ENCODE data around the gene TTC34.
"Not testable (repeated sequence)": the region's sequence is repeated elsewhere in the genome, so short reads cannot be mapped to it uniquely, and the experiment has no call there.

TTC34 gene

DNA sequence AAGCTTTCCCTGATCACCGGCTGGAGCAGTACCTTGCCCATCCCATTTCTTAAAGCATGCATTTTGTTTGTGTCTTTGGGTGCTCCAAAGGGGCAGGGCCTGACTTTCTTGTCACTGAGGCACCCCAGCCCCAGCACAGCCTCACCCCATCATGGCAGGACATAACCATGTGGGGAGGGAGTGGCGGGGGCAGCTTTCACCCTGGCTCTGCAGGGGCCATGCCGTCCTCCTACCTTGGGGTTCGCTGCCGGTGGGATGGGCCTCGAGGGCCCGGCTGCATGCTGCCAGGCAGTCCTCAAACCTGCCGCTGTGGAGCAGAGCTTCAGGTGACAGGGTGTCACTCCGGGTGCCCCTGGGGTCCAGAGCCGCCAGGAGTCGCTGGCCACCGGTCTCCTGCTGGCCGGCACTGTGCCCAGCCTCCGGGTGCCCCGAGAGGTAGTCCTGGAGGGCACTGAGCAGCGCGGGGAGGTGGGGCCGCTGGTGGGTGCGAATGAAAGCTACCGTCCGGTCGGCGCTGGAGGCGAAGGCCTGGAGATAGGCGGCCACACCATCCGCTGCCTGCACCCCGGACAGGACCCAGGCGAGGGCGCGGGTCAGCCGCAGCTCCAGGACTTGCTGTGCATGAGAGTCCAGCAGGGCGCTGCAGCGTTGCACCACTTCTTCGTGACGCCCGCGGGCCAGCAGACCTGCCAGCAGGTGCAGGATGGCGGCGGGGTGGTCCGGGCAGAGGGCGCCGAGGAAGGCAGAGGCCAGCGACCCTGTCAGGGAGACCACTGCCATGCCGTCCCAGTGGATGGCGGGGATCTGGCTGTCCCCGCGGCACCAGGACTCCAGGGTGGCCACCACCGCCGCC, 1.5 kb downstream of the TTC34 start:
- Histone ChIP-seq H3K9me3 (ENCODE audit: control insufficient read depth, low read length) (no peaks in the 10 kb centered on the region), H3K27me3 (ENCODE audit: control insufficient read depth, insufficient read depth, low read length) (peaks cover 4% of the 10 kb centered on the region), H3K36me3 (ENCODE audit: control insufficient read depth, insufficient read depth, low read length) (no peaks in the 10 kb centered on the region), H3K9ac (ENCODE audit: low read length) (no peak overlapping the region), H3K4me1 (ENCODE audit: control insufficient read depth, insufficient read depth, low read length) (no peaks in the 10 kb centered on the region), H3K4me3 (ENCODE audit: low read length) (no peak overlapping the region)

DNA sequence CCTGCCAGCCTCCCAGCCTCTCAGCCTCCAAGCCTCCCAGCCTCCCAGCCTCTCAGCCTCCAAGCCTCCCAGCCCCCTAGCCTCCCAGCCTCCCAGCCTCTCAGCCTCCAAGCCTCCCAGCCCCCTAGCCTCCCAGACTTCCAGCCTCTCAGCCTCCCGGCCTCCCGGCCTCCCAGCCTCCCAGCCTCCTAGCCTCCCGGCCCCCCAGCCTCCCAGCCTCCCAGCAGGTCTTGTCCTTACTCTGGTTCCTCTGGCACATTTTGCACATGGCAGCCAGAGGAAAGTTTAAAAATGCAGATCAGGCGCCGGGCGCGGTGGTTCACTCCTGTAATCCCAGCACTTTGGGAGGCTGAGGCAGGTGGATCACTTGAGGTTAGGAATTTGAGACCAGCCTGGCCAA, 2.5 kb downstream of the TTC34 start:
- not testable (repeated sequence) for H3K27me3 ChIP-seq (ENCODE audit: control insufficient read depth, insufficient read depth, low read length); H3K36me3 ChIP-seq (ENCODE audit: control insufficient read depth, insufficient read depth, low read length); H3K9me3 ChIP-seq (ENCODE audit: control insufficient read depth, low read length); H3K9ac ChIP-seq (ENCODE audit: low read length); H3K4me3 ChIP-seq (ENCODE audit: low read length); H3K4me1 ChIP-seq (ENCODE audit: control insufficient read depth, insufficient read depth, low read length)

DNA sequence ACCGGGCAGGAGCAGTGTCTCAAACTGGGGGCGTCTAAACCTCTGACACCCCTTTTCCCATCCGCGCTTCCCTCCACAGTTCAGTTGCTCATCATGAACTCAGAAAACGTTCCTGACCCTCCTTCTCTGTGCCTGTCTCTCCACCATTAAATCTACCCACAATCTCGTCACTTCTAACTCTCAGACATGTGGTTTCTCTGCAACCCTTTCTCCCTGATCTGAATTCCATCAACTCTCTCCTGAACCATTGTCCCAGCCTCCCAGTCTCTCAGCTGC, 3.8 kb downstream of the TTC34 start:
- Histone ChIP-seq H3K4me3 (ENCODE audit: low read length) (no peak overlapping the region), H3K36me3 (ENCODE audit: control insufficient read depth, insufficient read depth, low read length) (no peaks in the 10 kb centered on the region), H3K27me3 (ENCODE audit: control insufficient read depth, insufficient read depth, low read length) (peaks cover 3% of the 10 kb centered on the region), H3K4me1 (ENCODE audit: control insufficient read depth, insufficient read depth, low read length) (no peaks in the 10 kb centered on the region), H3K9me3 (ENCODE audit: control insufficient read depth, low read length) (no peaks in the 10 kb centered on the region), H3K9ac (ENCODE audit: low read length) (no peak overlapping the region)

DNA sequence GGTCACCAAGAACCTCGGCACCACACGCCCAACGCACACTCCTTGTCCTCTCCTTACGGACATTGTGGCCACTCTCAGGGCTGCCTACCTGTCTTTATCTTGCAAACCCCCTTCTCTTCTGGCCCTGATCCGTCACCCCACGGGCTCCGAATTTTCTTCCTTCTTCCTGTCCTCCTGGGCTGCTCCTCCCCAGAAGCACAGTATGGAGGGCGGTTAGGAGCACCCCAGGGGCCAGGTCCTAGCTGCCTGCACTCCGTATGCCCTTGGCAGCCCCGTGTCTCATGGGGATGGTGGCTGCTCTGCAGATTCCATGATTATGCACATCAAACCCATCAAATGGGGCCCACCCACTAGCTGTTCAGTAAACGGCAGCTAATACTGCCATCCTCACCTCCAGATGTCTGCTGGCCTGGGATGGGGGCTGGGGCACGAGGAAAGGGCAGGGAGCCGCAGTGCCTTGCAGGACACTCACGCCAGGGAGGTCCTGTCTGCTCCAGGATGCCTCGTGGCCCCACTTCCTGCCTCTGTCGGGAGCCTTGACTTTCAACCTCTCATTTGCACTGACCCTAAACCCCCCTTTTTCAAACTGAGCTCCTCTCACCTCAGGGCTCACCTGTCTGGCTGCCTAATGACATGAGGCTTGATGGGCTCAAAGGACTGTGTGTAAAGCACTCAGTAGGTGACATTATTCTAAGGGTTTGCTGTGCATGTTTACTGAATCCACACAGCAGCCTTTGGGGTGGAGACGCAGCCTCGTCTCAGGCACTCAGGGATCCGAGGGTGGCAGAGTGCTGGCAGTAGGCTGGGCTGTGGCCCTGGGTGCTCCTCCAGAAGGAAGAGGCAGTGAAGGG, 4.4 kb downstream of the TTC34 start:
- Histone ChIP-seq H3K27me3 (ENCODE audit: control insufficient read depth, insufficient read depth, low read length) (peaks cover 3% of the 10 kb centered on the region), H3K36me3 (ENCODE audit: control insufficient read depth, insufficient read depth, low read length) (no peaks in the 10 kb centered on the region), H3K9me3 (ENCODE audit: control insufficient read depth, low read length) (no peaks in the 10 kb centered on the region), H3K4me1 (ENCODE audit: control insufficient read depth, insufficient read depth, low read length) (no peaks in the 10 kb centered on the region), H3K4me3 (ENCODE audit: low read length) (no peak overlapping the region), H3K9ac (ENCODE audit: low read length) (no peak overlapping the region)

DNA sequence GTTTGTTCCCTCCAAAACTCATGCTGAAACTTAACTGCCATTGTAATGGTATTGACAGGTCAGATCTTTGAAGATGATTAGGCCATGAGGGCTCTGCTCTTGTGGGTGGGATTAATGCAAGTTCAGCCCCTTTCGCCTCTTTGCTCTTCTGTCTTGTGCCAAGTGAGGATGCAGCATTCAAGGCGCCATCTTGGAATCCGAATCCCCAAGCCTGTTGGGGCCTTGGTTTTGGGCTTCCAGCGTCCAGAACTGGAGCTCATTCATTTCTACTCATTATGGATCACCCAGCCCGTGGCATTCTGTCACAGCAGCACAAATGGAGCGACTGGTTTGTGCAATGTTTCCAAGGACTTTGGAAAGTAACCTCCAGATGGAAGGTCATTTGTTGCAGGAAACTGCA, 5.6 kb downstream of the TTC34 start:
- no peak overlapping the region for H3K9ac ChIP-seq (ENCODE audit: low read length)
- no peaks in the 10 kb centered on the region for H3K36me3 ChIP-seq (ENCODE audit: control insufficient read depth, insufficient read depth, low read length)
- no peaks in the 10 kb centered on the region for H3K9me3 ChIP-seq (ENCODE audit: control insufficient read depth, low read length)
- H3K4me3 ChIP-seq (ENCODE audit: low read length) = no peak overlapping the region
- H3K27me3 ChIP-seq (ENCODE audit: control insufficient read depth, insufficient read depth, low read length) = no peaks in the 10 kb centered on the region
- H3K4me1 ChIP-seq (ENCODE audit: control insufficient read depth, insufficient read depth, low read length) = no peaks in the 10 kb centered on the region

DNA sequence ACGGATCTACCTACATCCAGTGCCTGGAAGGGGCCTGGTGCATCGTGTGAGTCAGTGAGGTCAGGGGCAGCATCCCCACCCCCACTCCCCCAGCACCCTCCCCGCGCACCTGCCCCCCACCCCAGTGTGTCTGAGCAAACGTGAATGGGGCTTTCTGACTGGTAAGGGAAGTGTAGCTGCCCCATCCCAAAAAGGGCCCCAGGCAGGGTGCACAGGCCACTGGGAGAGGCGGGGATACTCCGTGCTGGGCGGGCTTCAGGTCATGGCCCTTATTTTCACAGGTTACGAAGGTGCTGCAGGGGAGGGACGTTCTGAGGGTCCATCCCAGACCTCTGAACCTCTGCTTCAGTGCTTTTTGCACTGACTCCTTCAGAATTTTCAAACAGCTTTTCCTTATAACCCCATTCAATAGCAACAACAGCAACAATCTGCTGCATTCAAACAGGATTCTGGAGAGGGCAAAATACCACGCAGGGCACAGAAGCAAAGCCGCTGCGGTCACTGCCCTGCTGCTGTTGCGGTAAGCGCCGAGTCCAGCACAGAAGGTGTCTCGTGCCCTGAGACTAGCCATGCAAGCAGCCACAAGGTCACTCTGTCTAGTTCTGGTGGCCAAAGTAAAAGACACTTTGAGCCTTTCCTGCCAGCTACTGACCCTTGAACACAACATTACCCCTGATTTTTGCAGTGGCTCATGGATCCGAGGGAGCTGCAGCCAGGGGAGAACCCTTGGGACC, 10.3 kb downstream of the TTC34 start:
- Histone ChIP-seq H3K4me3 (ENCODE audit: low read length) (no peak overlapping the region), H3K36me3 (ENCODE audit: control insufficient read depth, insufficient read depth, low read length) (no peaks in the 10 kb centered on the region), H3K9ac (ENCODE audit: low read length) (no peak overlapping the region), H3K4me1 (ENCODE audit: control insufficient read depth, insufficient read depth, low read length) (no peaks in the 10 kb centered on the region), H3K27me3 (ENCODE audit: control insufficient read depth, insufficient read depth, low read length) (peaks cover 42% of the 10 kb centered on the region), H3K9me3 (ENCODE audit: control insufficient read depth, low read length) (no peaks in the 10 kb centered on the region)

DNA sequence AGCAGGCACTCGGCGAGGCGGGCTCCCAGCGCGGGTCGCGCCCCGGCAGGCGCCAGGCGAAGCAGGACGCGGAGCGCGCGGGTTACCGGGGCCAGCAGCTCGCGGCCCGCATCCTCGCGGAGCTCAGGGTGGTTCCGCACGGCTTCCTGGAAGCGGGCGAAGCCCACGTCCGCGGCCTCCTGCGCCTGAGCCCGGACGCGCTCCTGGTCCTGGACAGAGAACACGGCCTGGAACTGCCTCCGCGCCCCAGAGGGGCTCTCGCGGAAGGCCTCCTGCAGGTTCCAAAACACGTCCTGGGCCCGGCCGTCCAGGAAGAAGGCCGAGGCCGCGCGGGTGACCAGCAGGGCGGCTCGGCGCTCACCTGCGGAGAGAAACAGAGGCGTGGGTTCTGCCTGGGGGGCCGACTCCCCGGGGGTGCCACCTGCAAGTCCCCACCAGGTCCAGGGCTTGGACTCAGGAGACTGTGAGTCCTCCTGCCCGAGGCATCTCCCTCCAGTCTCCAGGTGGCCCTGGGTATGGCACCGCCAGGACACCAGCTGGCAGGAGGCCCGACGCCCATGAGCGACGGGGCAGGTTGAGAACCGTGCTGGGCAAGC, 11.4 kb downstream of the TTC34 start:
- H3K36me3 ChIP-seq (ENCODE audit: control insufficient read depth, insufficient read depth, low read length) = no peaks in the 10 kb centered on the region
- no peak overlapping the region for H3K4me3 ChIP-seq (ENCODE audit: low read length)
- H3K9ac ChIP-seq (ENCODE audit: low read length) = no peak overlapping the region
- H3K9me3 ChIP-seq (ENCODE audit: control insufficient read depth, low read length) = no peaks in the 10 kb centered on the region
- H3K4me1 ChIP-seq (ENCODE audit: control insufficient read depth, insufficient read depth, low read length) = no peaks in the 10 kb centered on the region
- peaks cover 43% of the 10 kb centered on the region for H3K27me3 ChIP-seq (ENCODE audit: control insufficient read depth, insufficient read depth, low read length)

DNA sequence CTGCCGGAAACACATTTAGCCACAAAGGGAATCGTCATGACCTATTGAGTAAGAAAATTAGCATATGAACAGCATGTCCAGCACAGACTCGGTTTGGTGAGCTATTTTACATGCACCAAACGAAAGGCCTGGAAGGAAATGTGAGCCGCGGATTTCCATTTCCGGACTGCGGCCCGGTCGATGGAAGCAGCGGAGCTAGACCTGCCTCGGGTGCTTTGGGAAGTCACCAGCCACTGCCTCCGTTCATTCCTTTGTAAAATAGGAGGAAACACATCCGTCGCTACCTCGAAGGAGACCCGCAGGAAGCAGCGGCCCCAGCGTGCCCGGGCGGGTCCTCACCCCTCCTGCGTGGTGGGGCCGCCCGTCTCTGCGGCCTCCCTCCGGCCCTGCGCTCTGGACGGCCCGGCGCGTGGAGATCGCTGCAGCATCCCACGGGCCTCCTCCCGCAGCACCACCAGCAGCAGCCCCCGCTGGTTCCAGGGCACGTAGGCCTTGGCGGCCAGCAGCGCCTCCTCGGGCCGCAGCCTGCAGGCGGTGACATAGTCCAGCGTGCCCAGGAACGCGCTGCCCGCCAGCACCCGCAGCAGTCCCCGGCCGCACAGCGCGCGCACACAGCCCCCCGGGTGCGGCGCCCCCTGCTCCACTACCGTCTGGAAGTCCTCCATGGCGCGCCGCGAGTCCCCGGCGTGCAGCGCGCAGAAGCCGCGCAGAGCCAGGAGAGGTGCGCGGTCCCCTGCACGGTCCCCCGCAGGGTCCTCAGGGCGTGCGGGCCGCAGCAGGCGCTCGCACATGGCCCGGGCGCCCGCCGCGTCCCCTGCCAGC, 12.1 kb downstream of the TTC34 start:
- no peak overlapping the region for H3K4me3 ChIP-seq (ENCODE audit: low read length)
- peaks cover 43% of the 10 kb centered on the region for H3K27me3 ChIP-seq (ENCODE audit: control insufficient read depth, insufficient read depth, low read length)
- H3K4me1 ChIP-seq (ENCODE audit: control insufficient read depth, insufficient read depth, low read length) = no peaks in the 10 kb centered on the region

DNA sequence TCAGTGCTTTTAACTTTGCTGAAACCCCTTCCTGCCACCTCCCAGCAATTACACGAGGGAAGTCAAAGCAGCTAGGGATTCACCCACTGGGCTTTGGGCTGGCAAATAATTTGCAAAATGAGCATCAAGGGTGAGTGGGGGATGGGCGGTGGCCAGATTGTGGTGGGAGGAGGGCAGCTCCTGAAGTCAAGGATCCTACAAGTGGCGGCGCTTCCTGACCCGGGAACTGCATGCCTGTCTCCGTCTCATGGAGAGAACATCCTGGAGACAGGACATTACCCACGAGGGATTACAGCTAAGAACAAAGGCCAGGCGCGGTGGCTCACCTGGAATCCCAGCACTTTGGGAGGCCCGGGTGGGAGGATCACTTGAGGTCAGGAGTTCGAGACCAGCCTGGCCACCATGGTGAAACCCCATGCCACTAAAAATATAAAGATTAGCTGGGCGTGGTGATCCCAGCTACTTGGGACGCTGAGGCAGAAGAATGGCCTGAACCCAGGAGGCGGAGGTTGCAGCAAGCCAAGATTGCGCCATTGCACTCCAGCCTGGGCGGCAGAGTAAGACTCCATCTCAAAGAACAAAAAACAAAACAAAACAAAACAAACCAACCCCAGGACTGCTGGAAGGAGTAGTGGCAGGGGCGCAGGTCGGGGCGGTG, 12.9 kb downstream of the TTC34 start:
- H3K27me3 ChIP-seq (ENCODE audit: control insufficient read depth, insufficient read depth, low read length) = peaks cover 43% of the 10 kb centered on the region
- no peaks in the 10 kb centered on the region for H3K9me3 ChIP-seq (ENCODE audit: control insufficient read depth, low read length)
- H3K9ac ChIP-seq (ENCODE audit: low read length) = no peak overlapping the region
- no peaks in the 10 kb centered on the region for H3K36me3 ChIP-seq (ENCODE audit: control insufficient read depth, insufficient read depth, low read length)
- H3K4me1 ChIP-seq (ENCODE audit: control insufficient read depth, insufficient read depth, low read length) = no peaks in the 10 kb centered on the region
- no peak overlapping the region for H3K4me3 ChIP-seq (ENCODE audit: low read length)

More for the DNA sequence above, 12.1 kb downstream of the TTC34 start:
- Histone ChIP-seq H3K36me3 (ENCODE audit: control insufficient read depth, insufficient read depth, low read length) (no peaks in the 10 kb centered on the region), H3K9me3 (ENCODE audit: control insufficient read depth, low read length) (no peaks in the 10 kb centered on the region), H3K9ac (ENCODE audit: low read length) (no peak overlapping the region)

DNA sequence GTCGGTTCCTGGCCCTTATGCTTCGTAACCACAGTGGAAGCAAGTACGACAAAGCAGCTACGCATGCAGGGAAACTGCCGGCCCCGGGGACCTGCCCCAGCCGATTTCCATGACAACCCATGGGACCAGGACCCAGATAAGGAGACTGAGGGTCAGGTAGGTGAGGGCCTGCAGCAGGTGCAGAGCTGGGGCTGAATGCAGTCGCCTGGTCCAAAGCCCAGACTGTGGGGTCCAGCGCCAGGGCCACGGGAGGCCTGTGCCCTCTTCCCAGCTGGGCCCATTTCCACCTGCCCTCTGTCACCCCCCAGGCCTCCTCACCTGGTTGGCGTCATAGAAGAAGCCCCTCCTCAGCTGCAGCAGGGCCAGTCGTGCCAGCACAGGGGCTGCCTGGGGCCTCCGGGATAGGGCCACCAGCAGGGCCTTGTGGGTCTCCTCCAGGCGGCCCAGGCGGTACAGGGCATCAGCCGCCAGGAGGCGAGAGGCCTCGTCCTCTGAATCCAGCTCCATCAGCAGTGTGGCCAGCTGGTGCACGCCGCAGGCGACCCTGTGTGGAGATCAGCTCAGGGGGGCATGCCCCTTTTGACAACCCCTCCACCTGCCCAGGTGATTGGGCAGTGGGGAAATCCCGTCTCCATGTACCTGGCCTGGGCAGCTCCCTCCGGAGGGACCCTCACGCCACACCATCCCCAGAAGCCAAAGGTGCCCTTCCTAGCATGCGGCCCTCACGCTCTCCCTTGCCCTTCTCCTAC, 14.2 kb downstream of the TTC34 start:
- no peak overlapping the region for H3K4me3 ChIP-seq (ENCODE audit: low read length)
- H3K36me3 ChIP-seq (ENCODE audit: control insufficient read depth, insufficient read depth, low read length) = no peaks in the 10 kb centered on the region
- no peak overlapping the region for H3K9ac ChIP-seq (ENCODE audit: low read length)
- H3K4me1 ChIP-seq (ENCODE audit: control insufficient read depth, insufficient read depth, low read length) = no peaks in the 10 kb centered on the region
- H3K27me3 ChIP-seq (ENCODE audit: control insufficient read depth, insufficient read depth, low read length) = peaks cover 43% of the 10 kb centered on the region
- no peaks in the 10 kb centered on the region for H3K9me3 ChIP-seq (ENCODE audit: control insufficient read depth, low read length)
